Esophagus squamous epithelium (tissue), 4 donors: ENCODE measurements around the gene ANTKMT.

ENCODE experiments used
- POLR2A ChIP-seq, 4 donors: fragments of 450-650 bp; IDR thresholded peaks; one replicate each; pipeline ENCODE4 v1.6.1; 2017; ENCODE audit warnings: antibody characterized with exemption in 4 of 4, mild to moderate bottlenecking in 4 of 4, moderate library complexity in 3 of 4
- TF ChIP-seq, protein P1 (sequence below), 6 experiments: fragments of 450-650 bp in 4 of 6; fragments of 200-600 bp in 2 of 6; sonication (generic) in 2 of 6; IDR thresholded peaks; one replicate each; pipeline ENCODE4 v1.5.1; 2016 to 2019; ENCODE audit warnings: antibody characterized with exemption in 6 of 6, mild to moderate bottlenecking in 4 of 6, moderate library complexity in 4 of 6

GRCh38 chr16:674968-675883 is 45.7 kb upstream of the ANTKMT start, which contains the start of gene RHBDL1:
- TF ChIP-seq, protein P1, sequence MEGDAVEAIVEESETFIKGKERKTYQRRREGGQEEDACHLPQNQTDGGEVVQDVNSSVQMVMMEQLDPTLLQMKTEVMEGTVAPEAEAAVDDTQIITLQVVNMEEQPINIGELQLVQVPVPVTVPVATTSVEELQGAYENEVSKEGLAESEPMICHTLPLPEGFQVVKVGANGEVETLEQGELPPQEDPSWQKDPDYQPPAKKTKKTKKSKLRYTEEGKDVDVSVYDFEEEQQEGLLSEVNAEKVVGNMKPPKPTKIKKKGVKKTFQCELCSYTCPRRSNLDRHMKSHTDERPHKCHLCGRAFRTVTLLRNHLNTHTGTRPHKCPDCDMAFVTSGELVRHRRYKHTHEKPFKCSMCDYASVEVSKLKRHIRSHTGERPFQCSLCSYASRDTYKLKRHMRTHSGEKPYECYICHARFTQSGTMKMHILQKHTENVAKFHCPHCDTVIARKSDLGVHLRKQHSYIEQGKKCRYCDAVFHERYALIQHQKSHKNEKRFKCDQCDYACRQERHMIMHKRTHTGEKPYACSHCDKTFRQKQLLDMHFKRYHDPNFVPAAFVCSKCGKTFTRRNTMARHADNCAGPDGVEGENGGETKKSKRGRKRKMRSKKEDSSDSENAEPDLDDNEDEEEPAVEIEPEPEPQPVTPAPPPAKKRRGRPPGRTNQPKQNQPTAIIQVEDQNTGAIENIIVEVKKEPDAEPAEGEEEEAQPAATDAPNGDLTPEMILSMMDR (IDR thresholded peaks at IDR 0.05), result no peak
- TF ChIP-seq POLR2A (IDR thresholded peaks at IDR 0.05), result no peak
